DND-41 (cell line): ENCODE measurements around the gene CELA2A.

Source experiments
- EZH2 ChIP-seq: IDR thresholded peaks from 3 replicates; pipeline ENCODE4 v1.6.1; 2012; ENCODE audit warnings: borderline replicate concordance, low read depth, mild to moderate bottlenecking, moderate library complexity, low read length, inconsistent platforms; ENCODE audit not compliant: severe bottlenecking
- TF ChIP-seq, protein P1 (sequence below): IDR thresholded peaks from 2 replicates; pipeline ENCODE4 v1.5.1; 2012; ENCODE audit warnings: borderline replicate concordance, low read length, moderate library complexity, mild to moderate bottlenecking; ENCODE audit not compliant: poor library complexity, severe bottlenecking; ENCODE audit errors: extremely low read depth

DNA sequence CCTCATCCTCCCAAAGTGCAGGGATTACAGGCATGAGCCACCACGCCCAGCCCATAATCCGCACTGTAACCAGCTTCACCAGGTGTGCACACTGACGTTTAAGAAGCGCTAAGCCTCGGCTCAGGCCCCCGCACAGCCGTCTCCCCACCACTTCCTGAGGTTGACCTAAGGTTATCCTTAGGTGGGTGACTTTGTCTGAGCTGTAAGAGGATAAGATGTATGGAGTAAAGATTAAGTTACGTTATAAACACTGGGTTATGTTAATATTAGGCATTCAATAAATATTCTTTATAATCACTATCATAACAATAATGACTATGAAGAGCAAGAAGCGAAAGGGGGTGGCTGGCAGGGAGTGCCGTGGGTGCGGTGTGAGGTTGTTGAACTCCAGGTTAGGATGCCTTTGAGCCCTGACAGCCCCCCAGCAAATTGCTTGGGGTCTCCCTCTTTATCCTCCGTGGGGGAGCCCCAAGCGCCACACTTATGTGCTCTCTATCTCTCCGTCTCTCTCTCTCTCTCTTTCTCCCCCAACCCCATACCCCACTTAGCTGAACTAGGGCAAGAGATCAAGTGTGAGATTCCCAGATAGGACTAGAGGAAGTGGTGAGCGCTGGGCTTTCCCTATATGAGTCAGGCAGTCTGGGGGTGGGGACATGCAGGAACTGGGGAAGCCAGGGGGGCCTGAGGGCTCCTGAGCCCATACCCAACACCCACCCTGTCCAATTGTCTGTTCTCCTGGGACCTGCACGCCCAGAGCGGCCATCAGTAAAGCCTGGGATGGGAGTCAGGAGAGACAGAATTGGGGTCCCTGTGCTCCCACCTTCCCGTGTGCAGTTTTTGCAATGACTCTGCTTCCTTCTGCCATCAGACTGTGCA lies 39.2 kb upstream of the CELA2A start:
- TF ChIP-seq EZH2, result no peak
- TF ChIP-seq, protein P1, sequence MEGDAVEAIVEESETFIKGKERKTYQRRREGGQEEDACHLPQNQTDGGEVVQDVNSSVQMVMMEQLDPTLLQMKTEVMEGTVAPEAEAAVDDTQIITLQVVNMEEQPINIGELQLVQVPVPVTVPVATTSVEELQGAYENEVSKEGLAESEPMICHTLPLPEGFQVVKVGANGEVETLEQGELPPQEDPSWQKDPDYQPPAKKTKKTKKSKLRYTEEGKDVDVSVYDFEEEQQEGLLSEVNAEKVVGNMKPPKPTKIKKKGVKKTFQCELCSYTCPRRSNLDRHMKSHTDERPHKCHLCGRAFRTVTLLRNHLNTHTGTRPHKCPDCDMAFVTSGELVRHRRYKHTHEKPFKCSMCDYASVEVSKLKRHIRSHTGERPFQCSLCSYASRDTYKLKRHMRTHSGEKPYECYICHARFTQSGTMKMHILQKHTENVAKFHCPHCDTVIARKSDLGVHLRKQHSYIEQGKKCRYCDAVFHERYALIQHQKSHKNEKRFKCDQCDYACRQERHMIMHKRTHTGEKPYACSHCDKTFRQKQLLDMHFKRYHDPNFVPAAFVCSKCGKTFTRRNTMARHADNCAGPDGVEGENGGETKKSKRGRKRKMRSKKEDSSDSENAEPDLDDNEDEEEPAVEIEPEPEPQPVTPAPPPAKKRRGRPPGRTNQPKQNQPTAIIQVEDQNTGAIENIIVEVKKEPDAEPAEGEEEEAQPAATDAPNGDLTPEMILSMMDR, result no peak
